ENCODE results near the gene TMEM167B. TPM values are rescaled to one million over a fixed set of nuclear protein-coding genes. Genes with fewer than 3 reads are reported as not detected.

TMEM167B gene
- polyA plus RNA-seq, 1 of the 3 experiments (the other 2 are of a cell fraction), result 12.7 TPM

- POLR2A ChIA-PET, result no interaction called here
- Histone ChIP-seq H3K9me3 (no peaks in the 10 kb centered on the region), H4K20me1 (ENCODE audit: insufficient read depth) (no peaks in the 10 kb centered on the region; the same call in 1 of the 2 replicates), H3K36me3 (replicated peaks in 1 of 2; ENCODE audit: control insufficient read depth in 1 of 2, insufficient read depth in 2 of 2, low read length in 1 of 2) (peaks cover 18 to 25% of the 10 kb centered on the region in 2 experiments), H3K27me3 (ENCODE audit: insufficient read depth) (no peaks in the 10 kb centered on the region), H3K4me3 (ENCODE audit: low read depth in 2 of 2, low read length in 1 of 2) (no peak overlapping the region), H3F3A (replicated peaks; ENCODE audit: insufficient read depth) (peaks cover 18% of the 10 kb centered on the region), H3K9ac (no peak overlapping the region), H3K4me1 (ENCODE audit: control insufficient read depth in 1 of 2, insufficient read depth in 2 of 2, low read depth in 1 of 2, low read length in 1 of 2) (peaks cover 4 to 5% of the 10 kb centered on the region in 2 experiments; a peak in 1 of 4 replicates), H2AFZ (ENCODE audit: low read depth) (no peak overlapping the region), H3K79me2 (ENCODE audit: insufficient read depth) (peaks cover 57% of the 10 kb centered on the region), H3K4me2 (no peak overlapping the region), H3K9me2 (no peaks in the 10 kb centered on the region), H3K27ac (ENCODE audit: low read depth in 2 of 2, low read length in 1 of 2) (no peak overlapping the region)
- 96% methylated on average over 1 of the region's 1 CpG for WGBS (ENCODE audit: low lambda C conversion rate)
- DNase-seq, result no peak
- TF ChIP-seq PBX3 (IDR thresholded peaks at IDR 0.05) (no peak), POLR2AphosphoS5 (IDR thresholded peaks at IDR 0.05; ENCODE audit: low read depth, low read length) (no peak), MEF2A (IDR thresholded peaks at IDR 0.05; ENCODE audit: borderline replicate concordance, low read depth) (no peak), YY1 (IDR thresholded peaks at IDR 0.05; ENCODE audit: low read depth) (no peak), EZH2phosphoT487 (IDR thresholded peaks at IDR 0.05; ENCODE audit: borderline replicate concordance, low read depth) (no peak), REST (IDR thresholded peaks at IDR 0.05; ENCODE audit: low read depth, low read length) (no peak), GABPA (IDR thresholded peaks at IDR 0.05; ENCODE audit: low read depth) (no peak), TCF12 (IDR thresholded peaks at IDR 0.05) (no peak), ELF1 (IDR thresholded peaks at IDR 0.05) (no peak), FOXM1 (IDR thresholded peaks at IDR 0.05; ENCODE audit: low read depth) (no peak), FOXJ3 (CRISPR knock-in tag; IDR thresholded peaks at IDR 0.05) (no peak), JUND (IDR thresholded peaks at IDR 0.05) (no peak), NFIC (IDR thresholded peaks at IDR 0.05; ENCODE audit: borderline replicate concordance) (no peak)
- TF ChIP-seq, protein P1, sequence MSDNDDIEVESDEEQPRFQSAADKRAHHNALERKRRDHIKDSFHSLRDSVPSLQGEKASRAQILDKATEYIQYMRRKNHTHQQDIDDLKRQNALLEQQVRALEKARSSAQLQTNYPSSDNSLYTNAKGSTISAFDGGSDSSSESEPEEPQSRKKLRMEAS (IDR thresholded peaks at IDR 0.05; ENCODE audit: low read depth), result no peak
- TF ChIP-seq, protein P2, sequence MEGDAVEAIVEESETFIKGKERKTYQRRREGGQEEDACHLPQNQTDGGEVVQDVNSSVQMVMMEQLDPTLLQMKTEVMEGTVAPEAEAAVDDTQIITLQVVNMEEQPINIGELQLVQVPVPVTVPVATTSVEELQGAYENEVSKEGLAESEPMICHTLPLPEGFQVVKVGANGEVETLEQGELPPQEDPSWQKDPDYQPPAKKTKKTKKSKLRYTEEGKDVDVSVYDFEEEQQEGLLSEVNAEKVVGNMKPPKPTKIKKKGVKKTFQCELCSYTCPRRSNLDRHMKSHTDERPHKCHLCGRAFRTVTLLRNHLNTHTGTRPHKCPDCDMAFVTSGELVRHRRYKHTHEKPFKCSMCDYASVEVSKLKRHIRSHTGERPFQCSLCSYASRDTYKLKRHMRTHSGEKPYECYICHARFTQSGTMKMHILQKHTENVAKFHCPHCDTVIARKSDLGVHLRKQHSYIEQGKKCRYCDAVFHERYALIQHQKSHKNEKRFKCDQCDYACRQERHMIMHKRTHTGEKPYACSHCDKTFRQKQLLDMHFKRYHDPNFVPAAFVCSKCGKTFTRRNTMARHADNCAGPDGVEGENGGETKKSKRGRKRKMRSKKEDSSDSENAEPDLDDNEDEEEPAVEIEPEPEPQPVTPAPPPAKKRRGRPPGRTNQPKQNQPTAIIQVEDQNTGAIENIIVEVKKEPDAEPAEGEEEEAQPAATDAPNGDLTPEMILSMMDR (IDR thresholded peaks at IDR 0.05), result no peak
- CTCF ChIA-PET, result interaction anchor here (1.3 kb wide), 1 partner anchor 17 kb away, joined by 4 read pairs; a partner anchor contains a TSS
Observed at GRCh38 chr1:109095631-109096030, 5.1 kb downstream of the TMEM167B start.

Measured in SK-N-SH (cell line).